ENCODE data around the gene SHPK. TPM values are rescaled to one million over a fixed set of nuclear protein-coding genes. Genes with fewer than 3 reads are reported as not detected.

The SHPK gene
- 11.4 and 13.2 TPM in 2 replicates for total RNA-seq

DNA sequence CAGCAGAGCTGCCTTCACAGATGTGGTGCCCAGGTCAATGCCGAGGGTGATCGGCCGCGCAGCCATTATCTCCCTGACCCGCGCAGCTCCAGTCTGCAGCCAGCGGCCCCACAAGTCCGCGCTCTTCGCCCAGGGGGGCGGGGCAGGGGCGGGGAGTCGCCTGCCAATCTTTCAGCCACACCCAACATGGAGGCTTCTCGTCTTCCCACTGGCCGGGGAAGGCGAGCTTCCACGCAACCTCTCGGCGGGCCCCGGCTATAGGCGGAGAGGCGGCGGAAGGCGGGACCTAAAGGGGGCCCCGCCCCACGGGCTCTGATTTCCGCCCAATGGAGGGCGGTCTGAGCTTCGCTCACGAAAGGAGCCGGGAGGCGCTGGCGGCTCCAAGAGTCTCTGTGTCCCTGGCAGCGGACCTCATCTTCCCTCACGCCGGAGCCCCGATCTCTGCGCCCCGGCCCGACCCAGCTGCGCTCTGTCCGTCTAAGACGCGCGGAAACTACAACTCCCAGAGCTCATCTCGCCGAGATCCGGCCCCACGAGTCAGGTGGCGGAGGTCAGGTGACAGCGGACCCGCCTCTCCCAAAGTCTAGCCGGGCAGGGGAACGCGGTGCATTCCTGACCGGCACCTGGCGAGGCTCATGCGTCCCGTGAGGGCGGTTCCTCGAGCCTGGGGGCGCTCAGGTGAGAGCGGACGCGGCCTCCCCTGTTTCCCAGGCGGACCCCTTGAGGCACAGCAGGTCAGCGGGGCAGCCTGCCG is at the start of gene SHPK, which contains the start of gene CTNS:
SHPK (minus strand) TSS at position 97 of the 754 bp plus-strand sequence; CDS start at position 66, 31 bp downstream.
CTNS (plus strand) TSS at position 607 of the 754 bp plus-strand sequence. CDS start 3,447 bp downstream, outside the sequence.
- intact Hi-C loops (cut with micrococcal nuclease), result loop anchor here (1.0 to 10.0 kb wide), 5 partner anchors 32 to 1158 kb away; partner anchors contain the start of genes CAMKK1, EMC6, NCBP3 and PSMB6

- intact Hi-C loops (cut with micrococcal nuclease), result no loop called here
Observed at GRCh38 chr17:3685174-3685573, 49.1 kb upstream of the SHPK start.

GRCh38 chr17:3683054-3683511 is 47.0 kb upstream of the SHPK start:
- intact Hi-C loops (cut with micrococcal nuclease), result loop anchor here (2.0 kb wide), 4 partner anchors 14 to 144 kb away; partner anchors contain the start of genes HASPIN and P2RX5

DNA sequence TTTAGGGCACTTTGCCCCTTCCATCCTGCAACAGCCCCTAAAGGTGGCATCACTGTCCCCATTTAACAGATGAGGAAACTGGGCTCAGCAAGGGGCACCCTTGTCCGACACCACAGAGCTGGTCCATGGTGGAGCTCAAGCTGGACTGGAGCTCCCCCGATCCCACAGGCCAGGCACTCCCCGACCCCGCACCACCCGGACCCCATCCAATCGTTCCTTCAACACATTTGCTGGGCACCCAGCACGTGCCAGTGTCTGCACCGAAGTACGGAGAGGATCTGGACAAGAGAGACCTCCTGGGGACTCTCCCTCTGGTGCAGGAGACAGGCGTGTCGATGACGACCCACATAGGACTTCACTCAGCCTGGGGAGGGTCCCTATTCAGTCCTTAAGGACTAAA is 46.0 kb upstream of the SHPK start:
- intact Hi-C loops (cut with micrococcal nuclease), result loop anchor here (2.0 kb wide), 4 partner anchors 15 to 145 kb away; partner anchors contain the start of genes HASPIN and P2RX5

DNA sequence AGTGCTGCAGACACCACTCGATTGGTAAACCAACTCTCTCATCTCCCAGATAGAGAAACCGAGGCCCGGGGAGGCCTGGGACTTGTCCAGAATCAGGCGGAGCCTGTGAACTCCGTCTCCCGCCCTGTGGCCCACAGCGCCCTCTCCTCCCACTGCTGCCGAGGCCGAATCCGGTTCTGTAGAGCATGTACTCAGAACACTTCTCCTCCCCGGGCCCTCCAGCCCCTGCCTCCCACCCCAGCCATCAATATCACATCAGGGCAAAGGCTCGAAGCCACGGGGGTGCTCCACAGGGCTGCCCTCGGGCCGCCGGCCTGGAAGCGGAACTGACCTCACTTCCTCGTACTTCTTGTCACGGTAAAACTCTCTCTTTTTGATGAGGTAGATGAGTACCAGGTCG is 45.5 kb upstream of the SHPK start:
- intact Hi-C loops (cut with micrococcal nuclease), result no loop called here

DNA sequence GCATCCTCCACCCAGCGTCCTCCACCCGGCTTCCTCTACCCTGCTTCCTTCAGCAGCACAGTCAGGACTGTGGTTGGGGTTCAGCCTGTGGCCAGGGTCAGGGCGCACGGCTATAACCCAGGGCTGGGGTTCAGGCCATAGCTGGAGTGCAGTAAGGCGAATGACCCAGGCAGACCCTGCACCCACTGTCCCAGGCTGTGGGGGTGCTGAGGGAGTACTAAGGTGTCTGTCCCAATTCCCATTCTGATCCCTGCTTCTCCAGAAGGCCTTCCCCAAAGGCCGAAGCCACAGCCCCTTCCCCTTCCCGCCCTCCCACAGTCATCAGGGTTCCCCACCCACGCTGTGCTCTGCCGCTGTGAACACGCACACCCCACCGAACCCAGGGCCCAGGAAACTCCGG is 45.0 kb upstream of the SHPK start:
- intact Hi-C loops (cut with micrococcal nuclease), result no loop called here

DNA sequence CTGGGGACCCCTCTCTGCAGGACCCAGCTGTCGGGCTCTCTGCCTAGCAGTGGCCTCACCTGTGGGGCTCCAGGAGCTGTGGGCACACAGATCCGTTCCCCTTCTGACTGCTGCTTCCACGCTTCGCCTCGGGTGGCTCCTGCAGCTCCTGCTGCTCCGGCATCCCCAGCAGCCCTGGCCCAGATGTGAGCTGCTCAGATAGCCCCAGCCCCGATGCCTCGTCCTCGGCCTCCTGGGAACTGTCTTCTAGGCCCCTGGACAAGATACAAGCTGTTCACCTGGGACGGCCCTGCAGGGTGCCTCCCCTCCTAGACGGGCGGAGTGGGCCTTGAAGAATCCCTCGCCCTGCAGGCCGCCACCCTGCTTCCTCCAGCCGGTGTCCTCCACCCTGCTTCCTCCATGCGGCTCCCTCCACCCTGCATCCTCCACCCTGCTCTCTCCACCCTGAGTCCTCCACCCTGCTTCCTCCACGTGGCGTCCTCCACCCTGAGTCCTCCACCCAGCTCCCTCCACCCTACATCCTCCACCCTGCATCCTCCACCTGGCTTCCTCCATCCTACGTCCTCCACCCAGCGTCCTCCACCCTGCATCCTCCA is 43.6 kb upstream of the SHPK start:
- intact Hi-C loops (cut with micrococcal nuclease), result no loop called here

GRCh38 chr17:3678821-3679530 is 42.9 kb upstream of the SHPK start:
- intact Hi-C loops (cut with micrococcal nuclease), result no loop called here

- intact Hi-C loops (cut with micrococcal nuclease), result no loop called here
Observed at GRCh38 chr17:3678095-3678820, 42.2 kb upstream of the SHPK start.

- intact Hi-C loops (cut with micrococcal nuclease), result no loop called here
Observed at GRCh38 chr17:3675886-3676285, 39.8 kb upstream of the SHPK start.

GRCh38 chr17:3672571-3672970 is 36.5 kb upstream of the SHPK start:
- intact Hi-C loops (cut with micrococcal nuclease), result no loop called here

DNA sequence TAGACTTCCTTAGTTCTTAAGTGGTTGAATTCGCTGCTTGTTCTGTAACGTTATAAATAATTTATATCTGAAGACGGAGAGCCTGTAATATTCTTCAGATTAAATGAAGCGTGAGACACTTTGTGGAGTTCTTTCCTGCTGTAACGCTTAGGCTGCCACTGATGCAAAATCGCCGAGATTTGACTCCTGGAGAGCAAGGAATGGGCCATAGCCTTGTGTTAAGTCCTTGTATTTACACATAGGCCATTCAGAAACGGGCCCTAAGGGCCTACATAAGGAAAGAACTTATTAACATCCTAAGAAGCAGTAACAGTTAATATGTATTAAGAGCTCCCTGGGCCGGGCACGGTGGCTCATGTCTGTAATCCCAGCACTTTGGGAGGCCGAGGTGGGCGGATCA is 33.5 kb upstream of the SHPK start:
- intact Hi-C loops (cut with micrococcal nuclease), result loop anchor here (2.0 to 10.0 kb wide), 2 partner anchors 25 to 295 kb away; partner anchors contain the start of gene ATP2A3

DNA sequence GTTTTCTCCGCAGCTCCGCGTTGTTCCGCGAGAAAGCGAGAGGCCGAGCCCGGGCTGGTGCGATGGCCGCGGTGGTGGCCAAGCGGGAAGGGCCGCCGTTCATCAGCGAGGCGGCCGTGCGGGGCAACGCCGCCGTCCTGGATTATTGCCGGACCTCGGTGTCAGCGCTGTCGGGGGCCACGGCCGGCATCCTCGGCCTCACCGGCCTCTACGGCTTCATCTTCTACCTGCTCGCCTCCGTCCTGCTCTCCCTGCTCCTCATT is 33.0 kb upstream of the SHPK start:
- intact Hi-C loops (cut with micrococcal nuclease), result loop anchor here (2.0 to 10.0 kb wide), 2 partner anchors 26 to 296 kb away; partner anchors contain the start of gene ATP2A3

DNA sequence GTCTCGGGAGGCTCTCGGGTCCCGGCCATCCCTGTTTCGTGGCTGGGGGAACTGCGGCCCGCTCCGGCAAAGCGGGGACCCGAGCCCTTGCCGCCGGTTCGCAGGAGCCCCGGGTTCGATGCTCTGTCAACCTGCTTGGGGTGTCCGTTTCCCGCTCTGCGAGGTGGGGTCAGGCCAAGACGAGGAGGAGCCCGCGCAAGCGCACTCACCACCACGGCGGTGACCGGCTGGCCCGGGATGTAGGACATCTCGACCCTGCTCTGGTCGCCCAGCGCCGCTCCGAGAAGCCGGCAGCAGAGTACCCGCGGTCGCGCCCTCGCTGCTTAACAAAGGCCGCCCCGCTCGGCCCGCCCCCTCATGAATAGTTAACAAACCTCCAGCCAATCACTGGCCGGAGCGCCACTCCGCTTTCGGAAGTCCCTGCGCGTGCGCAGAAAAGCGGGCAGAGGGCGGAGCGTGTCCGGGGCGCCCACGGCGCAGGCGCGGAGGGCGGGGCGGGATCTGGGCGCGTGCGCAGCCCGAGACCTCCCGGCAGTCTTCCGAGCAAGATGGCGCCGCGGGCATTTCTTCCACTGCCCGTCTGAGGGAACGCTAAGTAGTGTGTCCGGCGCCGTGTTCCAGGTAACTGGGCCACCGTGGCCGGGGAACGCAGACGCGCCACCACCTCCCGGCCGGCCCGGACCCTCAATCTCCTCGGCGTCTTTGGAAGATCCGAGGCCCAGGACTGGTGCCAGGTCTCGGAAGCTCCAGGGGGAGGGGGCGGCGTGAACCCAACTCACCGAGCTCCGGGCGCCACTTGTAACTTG is 32.4 kb upstream of the SHPK start, which contains the start of the genes EMC6 and TAX1BP3:
EMC6 (plus strand) TSS at position 534 of the 806 bp plus-strand sequence. CDS start 335 bp downstream, outside the sequence.
TAX1BP3 (minus strand) TSS at position 300 of the 806 bp plus-strand sequence; CDS start at position 248, 52 bp downstream.
- intact Hi-C loops (cut with micrococcal nuclease), result loop anchor here (1.0 to 10.0 kb wide), 9 partner anchors 26 to 619 kb away; partner anchors contain the start of genes ATP2A3, CAMKK1, CTNS and CYB5D2

DNA sequence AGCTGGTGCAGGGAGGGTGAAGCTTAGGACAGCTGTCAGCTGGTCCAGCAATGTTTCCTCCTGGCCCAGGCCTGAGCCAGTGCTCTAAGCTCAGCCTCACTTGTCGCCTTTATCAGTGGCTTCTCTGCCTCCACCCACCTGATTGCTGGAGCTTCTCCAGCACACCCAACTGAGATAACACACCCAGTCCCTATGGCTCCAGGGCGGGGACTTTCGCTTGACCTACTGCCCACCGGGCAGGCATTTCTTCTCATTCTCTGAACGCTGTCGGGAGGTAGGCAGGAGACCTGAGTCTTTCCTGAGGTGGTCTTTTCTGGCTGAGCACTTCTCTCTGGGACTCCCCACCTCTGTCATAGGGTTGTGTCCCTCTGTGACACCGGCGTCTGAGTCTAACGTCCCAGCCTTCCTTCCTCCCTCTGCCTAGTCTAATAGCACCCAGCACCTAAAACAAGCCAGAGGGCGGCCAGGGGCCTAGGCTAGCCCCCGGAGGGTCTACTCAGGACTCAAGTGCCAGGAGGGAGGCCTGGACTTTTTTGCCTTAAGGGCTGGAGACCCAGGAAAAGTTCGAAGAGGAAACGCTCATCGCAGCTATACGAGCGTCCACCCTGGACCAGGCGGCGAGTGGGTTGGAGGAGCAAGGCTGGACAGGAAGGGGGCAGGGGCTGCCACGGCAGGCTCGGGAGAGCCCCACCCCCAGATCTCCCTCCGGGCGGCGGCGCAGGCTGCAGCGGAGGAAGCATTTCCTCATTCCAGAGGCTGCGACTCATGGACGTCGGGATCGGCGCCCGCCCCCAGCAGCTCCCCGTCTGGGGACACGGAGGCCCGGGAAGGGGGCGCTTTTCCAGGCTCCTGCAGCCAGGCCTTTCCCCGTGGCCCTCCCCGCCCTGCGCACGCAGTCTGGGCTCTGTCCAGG is 31.6 kb upstream of the SHPK start:
- intact Hi-C loops (cut with micrococcal nuclease), result loop anchor here (1.0 to 10.0 kb wide), 9 partner anchors 27 to 618 kb away; partner anchors contain the start of genes ATP2A3, CAMKK1, CTNS and CYB5D2

- intact Hi-C loops (cut with micrococcal nuclease), result loop anchor here (10.0 kb wide), 1 partner anchor 298 kb away; the partner anchor contains the start of gene ATP2A3
Observed at GRCh38 chr17:3666516-3666915, 30.5 kb upstream of the SHPK start.

GRCh38 chr17:3665834-3666233 is 29.8 kb upstream of the SHPK start:
- intact Hi-C loops (cut with micrococcal nuclease), result loop anchor here (10.0 kb wide), 1 partner anchor 299 kb away; the partner anchor contains the start of gene ATP2A3

All from T-helper 1 cell treated with Interleukin-12 subunit alpha and Interleukin-12 subunit beta and Interleukin-4 antibody, amounts not matched to agents 30 ng/mL and 1 ng/mL, for 36 hours (primary cell).